ENCODE measurements around the gene PCSK4.

PCSK4 gene

GRCh38 chr19:1469255-1470054 is 20.7 kb downstream of the PCSK4 start:
- DNase-seq, result no peak

GRCh38 chr19:1468821-1469254 is 21.3 kb downstream of the PCSK4 start:
- peak in 1 of 2 donors; percentile 27 for DNase-seq

GRCh38 chr19:1468274-1468820 is 21.8 kb downstream of the PCSK4 start:
- no peak for DNase-seq

GRCh38 chr19:1467490-1468273 is 22.5 kb downstream of the PCSK4 start:
- DNase-seq, result no peak

GRCh38 chr19:1467215-1467489 is 23.0 kb downstream of the PCSK4 start:
- no peak for DNase-seq

GRCh38 chr19:1466461-1467214 is 23.5 kb downstream of the PCSK4 start:
- DNase-seq, result no peak

- DNase-seq, result no peak
Observed at GRCh38 chr19:1466018-1466460, 24.1 kb downstream of the PCSK4 start.

- DNase-seq, result peak in 1 of 2 donors; percentile 8
Observed at GRCh38 chr19:1465191-1466016, 24.7 kb downstream of the PCSK4 start.

- no peak for DNase-seq
Observed at GRCh38 chr19:1461862-1462261, 28.3 kb downstream of the PCSK4 start.

- DNase-seq, result no peak
Observed at GRCh38 chr19:1460033-1460995, 29.8 kb downstream of the PCSK4 start.

- DNase-seq, result no peak
Observed at GRCh38 chr19:1459479-1459878, 30.7 kb downstream of the PCSK4 start.

GRCh38 chr19:1457892-1458291 is 32.3 kb downstream of the PCSK4 start:
- no peak for DNase-seq

- no peak for DNase-seq
Observed at GRCh38 chr19:1457031-1457739, 33.0 kb downstream of the PCSK4 start.

GRCh38 chr19:1456121-1456900 is 33.8 kb downstream of the PCSK4 start:
- no peak for DNase-seq

- DNase-seq, result peak in 1 of 2 donors; percentile 20
Observed at GRCh38 chr19:1455336-1456120, 34.6 kb downstream of the PCSK4 start.

- peak in 1 of 2 donors; percentile 30 for DNase-seq
Observed at GRCh38 chr19:1455002-1455335, 35.2 kb downstream of the PCSK4 start.

GRCh38 chr19:1453525-1454364 is 36.4 kb downstream of the PCSK4 start:
- no peak for DNase-seq

Data from bone marrow (tissue), 2 donors.